ENCODE results near the gene GPRC5C. TPM values are rescaled to one million over a fixed set of nuclear protein-coding genes. Genes with fewer than 3 reads are reported as not detected.
A peak's percentile ranks its signal among the peaks of the same experiment; 100 is the strongest.

The GPRC5C gene
- total RNA-seq, 1 donor from 2014 or later = 29.1 TPM

GRCh38 chr17:74448756-74449155 lies 16.9 kb downstream of the GPRC5C start:
- intact Hi-C loops (cut with DNase I) = loop anchor here (5.0 to 10.0 kb wide), 4 partner anchors 326 to 674 kb away; partner anchors contain the start of genes CDR2L, FDXR and NAT9
- H3K27ac ChIP-seq = peak overlapping the region; percentile 94 to 98
- H3K27me3 ChIP-seq = no peaks in the 10 kb centered on the region
- H3K9me3 ChIP-seq = no peaks in the 10 kb centered on the region
- peaks cover 45 to 89% of the 10 kb centered on the region in 2 donors for H3K4me1 ChIP-seq
- H3K36me3 ChIP-seq = no peaks in the 10 kb centered on the region
- DNase-seq (ENCODE audit: low spot score in 2 of 2) = no peak
- H3K4me3 ChIP-seq = no peak overlapping the region
- TF ChIP-seq CTCF (IDR thresholded peaks at IDR 0.05) = no peak

- Histone ChIP-seq H3K4me1 (peaks cover 40 to 85% of the 10 kb centered on the region in 2 donors), H3K4me3 (no peak overlapping the region), H3K27me3 (no peaks in the 10 kb centered on the region), H3K9me3 (no peaks in the 10 kb centered on the region), H3K36me3 (no peaks in the 10 kb centered on the region), H3K27ac (peak overlapping the region; percentile 94 to 98)
- no peak for TF ChIP-seq CTCF (IDR thresholded peaks at IDR 0.05)
- no peak for DNase-seq (ENCODE audit: low spot score in 2 of 2)
- intact Hi-C loops (cut with DNase I) = loop anchor here (5.0 to 10.0 kb wide), 4 partner anchors 325 to 675 kb away; partner anchors contain the start of genes CDR2L, FDXR and NAT9
Observed at GRCh38 chr17:74449306-74449705, 17.4 kb downstream of the GPRC5C start.

DNA sequence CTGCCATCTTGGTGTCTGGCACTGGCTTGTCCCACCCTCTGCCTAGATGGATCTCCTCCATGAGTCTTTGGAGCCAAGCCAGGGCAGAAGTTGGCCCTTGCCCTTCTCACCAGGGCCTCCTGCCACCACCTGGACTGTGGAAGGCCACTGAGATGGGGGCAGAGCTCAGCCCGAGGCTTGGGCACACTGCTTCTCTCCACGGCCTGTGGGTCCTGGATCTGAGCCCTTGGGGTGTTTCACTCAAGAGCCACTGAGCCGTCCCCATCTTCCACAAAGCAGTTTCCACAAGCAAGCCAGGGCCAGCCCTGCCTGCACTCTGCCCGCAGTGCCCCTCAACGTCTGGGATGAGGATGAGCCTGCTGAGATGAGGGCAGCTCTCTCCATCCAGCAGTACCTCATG lies 17.9 kb downstream of the GPRC5C start:
- no peak for DNase-seq (ENCODE audit: low spot score in 2 of 2)
- TF ChIP-seq CTCF (IDR thresholded peaks at IDR 0.05) = no peak
- peaks cover 42 to 85% of the 10 kb centered on the region in 2 donors for H3K4me1 ChIP-seq
- no peak overlapping the region for H3K4me3 ChIP-seq
- no peaks in the 10 kb centered on the region for H3K27me3 ChIP-seq
- no peaks in the 10 kb centered on the region for H3K36me3 ChIP-seq
- H3K9me3 ChIP-seq = no peaks in the 10 kb centered on the region
- peak overlapping the region; percentile 94 to 98 for H3K27ac ChIP-seq
- intact Hi-C loops (cut with DNase I) = loop anchor here (5.0 to 10.0 kb wide), 6 partner anchors 298 to 805 kb away; partner anchors contain the start of genes CDR2L, FDXR, NAT9 and NHERF1

DNA sequence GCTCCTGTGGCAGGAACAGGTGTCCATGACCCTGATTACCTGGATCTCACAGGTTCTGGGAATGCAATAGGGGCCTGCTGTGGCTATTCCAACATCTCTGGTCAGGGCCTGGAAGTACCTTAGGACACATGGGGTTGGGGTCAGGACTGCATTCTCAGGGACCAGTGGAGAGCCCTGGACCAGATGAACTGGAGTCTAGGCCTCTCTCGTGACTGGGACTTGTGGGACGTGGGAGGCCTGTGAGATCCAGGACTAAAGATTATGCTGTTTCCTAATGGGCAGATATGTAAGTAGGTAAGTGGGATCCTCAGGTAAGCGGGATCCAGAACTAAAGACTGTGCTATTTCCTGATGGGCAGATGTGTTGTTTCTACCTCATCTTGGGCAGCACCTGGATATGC lies 18.3 kb downstream of the GPRC5C start:
- intact Hi-C loops (cut with DNase I) = loop anchor here (5.0 to 10.0 kb wide), 2 partner anchors 297 to 805 kb away; partner anchors contain the start of genes NHERF1 and SDK2
- TF ChIP-seq CTCF (IDR thresholded peaks at IDR 0.05) = no peak
- Histone ChIP-seq H3K4me1 (peaks cover 43 to 84% of the 10 kb centered on the region in 2 donors), H3K4me3 (no peak overlapping the region), H3K9me3 (no peaks in the 10 kb centered on the region), H3K27ac (peak overlapping the region; percentile 94 to 98), H3K36me3 (no peaks in the 10 kb centered on the region), H3K27me3 (no peaks in the 10 kb centered on the region)
- no peak for DNase-seq (ENCODE audit: low spot score in 2 of 2)

GRCh38 chr17:74450925-74451403 lies 19.1 kb downstream of the GPRC5C start:
- Histone ChIP-seq H3K9me3 (no peaks in the 10 kb centered on the region), H3K27me3 (no peaks in the 10 kb centered on the region), H3K4me1 (peaks cover 43 to 77% of the 10 kb centered on the region in 2 donors), H3K4me3 (no peak overlapping the region), H3K36me3 (no peaks in the 10 kb centered on the region), H3K27ac (peak overlapping the region; percentile 94 to 98)
- no peak for DNase-seq (ENCODE audit: low spot score in 2 of 2)
- intact Hi-C loops (cut with DNase I) = loop anchor here (5.0 to 10.0 kb wide), 2 partner anchors 296 to 806 kb away; partner anchors contain the start of genes NHERF1 and SDK2
- no peak for TF ChIP-seq CTCF (IDR thresholded peaks at IDR 0.05)
